GM12878 (cell line): ENCODE measurements around the gene SERPINF2. TPM values are rescaled to one million over a fixed set of nuclear protein-coding genes. Genes with fewer than 3 reads are reported as not detected.

Experiments used
- BCL3 ChIP-seq: IDR thresholded peaks from 2 replicates; pipeline ENCODE4 v1.6.1; 2011; ENCODE audit warnings: borderline replicate concordance, low read depth, mild to moderate bottlenecking, moderate library complexity, low read length; ENCODE audit not compliant: insufficient read depth, poor library complexity, severe bottlenecking
- BHLHE40 ChIP-seq, 2 experiments: fragments of 450-650 bp in 1 of 2; IDR thresholded peaks; 2 replicates each; pipeline ENCODE4 v1.6.1; 2011 to 2017; ENCODE audit warnings: low read depth in 2 of 2, borderline replicate concordance in 1 of 2, improper control_type of control experiment in 1 of 2, low read length in 1 of 2, mild to moderate bottlenecking in 1 of 2
- CHD1 ChIP-seq: IDR thresholded peaks from 2 replicates; pipeline ENCODE4 v1.6.1; 2012; ENCODE audit warnings: low read depth, low read length, improper control_type of control experiment
- DPF2 ChIP-seq: fragments of 450-650 bp; IDR thresholded peaks from 2 replicates; pipeline ENCODE4 v1.6.1; 2017; ENCODE audit warnings: mild to moderate bottlenecking
- E2F8 ChIP-seq: fragments of 450-650 bp; IDR thresholded peaks from 2 replicates; pipeline ENCODE4 v1.6.1; 2018; ENCODE audit warnings: mild to moderate bottlenecking, low read depth, moderate library complexity; ENCODE audit not compliant: partially characterized antibody
- GATAD2B ChIP-seq: fragments of 450-650 bp; conservative IDR thresholded peaks from 2 replicates; pipeline ENCODE4 v1.6.1; 2017; ENCODE audit warnings: low read depth, mild to moderate bottlenecking, moderate library complexity
- HDAC6 ChIP-seq: fragments of 200-600 bp; sonication (generic); IDR thresholded peaks from one replicate; pipeline ENCODE4 v1.8.0; 2017; ENCODE audit warnings: antibody characterized with exemption; ENCODE audit not compliant: unreplicated experiment
- IKZF2 ChIP-seq, 2 experiments: fragments of 450-650 bp; IDR thresholded peaks; 2 replicates each; pipeline ENCODE4 v1.6.1; 2017; ENCODE audit warnings: mild to moderate bottlenecking in 2 of 2, moderate library complexity in 2 of 2
- KAT2A ChIP-seq: conservative IDR thresholded peaks from 2 replicates; pipeline ENCODE4 v1.6.1; 2011; ENCODE audit warnings: low read depth, low read length; ENCODE audit not compliant: control insufficient read depth
- MTA3 ChIP-seq: IDR thresholded peaks from 2 replicates; pipeline ENCODE4 v1.6.1; 2012; ENCODE audit warnings: low read length, inconsistent platforms, borderline replicate concordance
- NR2F1 ChIP-seq: fragments of 450-650 bp; conservative IDR thresholded peaks from 2 replicates; pipeline ENCODE4 v1.6.1; 2017; ENCODE audit warnings: mild to moderate bottlenecking
- PML ChIP-seq: IDR thresholded peaks from 2 replicates; pipeline ENCODE4 v1.6.1; 2012; ENCODE audit warnings: low read length, inconsistent platforms
- POLR2A ChIP-seq: IDR thresholded peaks from 2 replicates; pipeline ENCODE4 v1.6.1; 2011; ENCODE audit warnings: low read depth, mild to moderate bottlenecking, low read length
- SKIL ChIP-seq: fragments of 450-650 bp; IDR thresholded peaks from 2 replicates; pipeline ENCODE4 v1.6.1; 2017; ENCODE audit warnings: mild to moderate bottlenecking, low read depth, inconsistent platforms; ENCODE audit not compliant: poor library complexity, severe bottlenecking
- SMAD1 ChIP-seq: fragments of 450-650 bp; IDR thresholded peaks from 2 replicates; pipeline ENCODE4 v1.6.1; 2018; ENCODE audit warnings: mild to moderate bottlenecking, low read depth; ENCODE audit not compliant: partially characterized antibody
- TCF12 ChIP-seq: IDR thresholded peaks from 2 replicates; pipeline ENCODE4 v1.6.1; 2011; ENCODE audit warnings: low read depth, mild to moderate bottlenecking, low read length
- ZBTB11 ChIP-seq: fragments of 450-650 bp; formaldehyde crosslinking; IDR thresholded peaks from 2 replicates; pipeline ENCODE4 v1.5.0; 2022; ENCODE audit warnings: mild to moderate bottlenecking, missing genetic modification characterization
- ZSCAN29 ChIP-seq: fragments of 450-650 bp; IDR thresholded peaks from 2 replicates; pipeline ENCODE4 v1.6.1; 2017; ENCODE audit warnings: mild to moderate bottlenecking, moderate library complexity
- polyA plus RNA-seq, 11 experiments: library from polyadenylated mRNA; depleted of rRNA in 4 of 11; unstranded in 6 of 11; stranded (reverse) in 5 of 11; fragments of >200 nt; fragmentation: Nextera tagmentation in 4 of 11; fragmentation: Illumina TruSeq in 1 of 11; extraction: Ambion mirVana in 4 of 11; extraction: Trizol in 1 of 11; gene quantifications; 1 replicate in 1 of 11; 2 replicates in 10 of 11; pipeline versions ENCODE4 v1.2.1 to v1.2.3, GENCODE V29; 2011 to 2016; ENCODE audit warnings: inconsistent platforms in 2 of 11, missing spikeins in 2 of 11, low read depth in 1 of 11
- total RNA-seq, 4 experiments: library from RNA; depleted of rRNA in 3 of 4; stranded (reverse); fragments of >200 nt in 3 of 4; fragmentation: Illumina TruSeq in 1 of 4; extraction: Trizol in 1 of 4; gene quantifications; 2 replicates each; pipeline versions ENCODE4 v1.2.1 to v1.2.3, GENCODE V29; 2013 to 2021

SERPINF2 gene
- total and polyA plus RNA-seq, 10 of the 15 experiments (the other 5 are each of a cell fraction or from before 2014, with no cell fraction given) = 0.04 to 0.21 (median 0.12) TPM; not detected in 6

- TF ChIP-seq BHLHE40 (IDR thresholded peaks at IDR 0.05; ENCODE audit: borderline replicate concordance in 1 of 2, low read depth in 2 of 2, low read length in 1 of 2) (peak in 1 of 2 experiments; percentile 73; a peak in 1 of 4 replicates), BCL3 (no peak), DPF2 (peak; percentile 97), E2F8 (no peak), ZSCAN29 (no peak), SMAD1 (peak; percentile 74), GATAD2B (0 out of 2 replicates have a peak, but pooled peaks have one; percentile 21), CHD1 (no peak; the same call in 1 of the 2 replicates), ZBTB11 (CRISPR knock-in tag) (no peak), TCF12 (peak; percentile 51; the same call in 1 of the 2 replicates), PML (no peak; the same call in 1 of the 2 replicates), NR2F1 (no peak), IKZF2 (IDR thresholded peaks at IDR 0.05) (no peak), KAT2A (no peak), SKIL (no peak), HDAC6 (no peak), POLR2A (peak; percentile 99), MTA3 (no peak)
Measured at GRCh38 chr17:1716076-1716911, 26.4 kb upstream of the SERPINF2 start (continued).
